ENCODE measurements around the gene HMGN1.

The HMGN1 gene

DNA sequence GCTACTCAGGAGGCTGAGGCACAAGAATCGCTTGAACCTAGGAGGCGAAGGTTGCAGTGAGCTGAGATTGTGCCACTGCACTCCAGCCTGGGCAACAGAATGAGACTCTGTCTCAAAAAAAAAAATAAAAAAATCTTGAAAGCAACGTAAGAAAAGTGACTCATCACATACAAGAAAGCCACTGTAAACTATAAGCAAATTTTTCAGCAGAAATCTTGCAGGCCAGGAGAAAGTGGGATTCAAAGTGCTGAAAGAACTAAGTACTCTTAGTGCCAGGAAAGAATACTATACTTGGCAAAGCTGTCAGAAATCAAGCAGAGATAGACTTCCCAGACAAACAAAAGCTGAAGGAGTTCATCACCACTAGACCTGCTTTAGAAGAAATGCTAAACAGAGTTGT is 4.4 kb upstream of the HMGN1 start:
- no peak overlapping the region for H3K27ac Mint-ChIP-seq
- DNase-seq (ENCODE audit: low spot score), result no peak
- H3K4me1 Mint-ChIP-seq (ENCODE audit: low read depth), result peaks cover 10% of the 10 kb centered on the region
- H3K9me3 Mint-ChIP-seq, result no peaks in the 10 kb centered on the region
- no peak overlapping the region for H3K4me3 Mint-ChIP-seq
- peaks cover 2% of the 10 kb centered on the region for H3K36me3 Mint-ChIP-seq (ENCODE audit: low read depth)
- H3K27me3 Mint-ChIP-seq (ENCODE audit: low read depth), result peaks cover 28% of the 10 kb centered on the region

DNA sequence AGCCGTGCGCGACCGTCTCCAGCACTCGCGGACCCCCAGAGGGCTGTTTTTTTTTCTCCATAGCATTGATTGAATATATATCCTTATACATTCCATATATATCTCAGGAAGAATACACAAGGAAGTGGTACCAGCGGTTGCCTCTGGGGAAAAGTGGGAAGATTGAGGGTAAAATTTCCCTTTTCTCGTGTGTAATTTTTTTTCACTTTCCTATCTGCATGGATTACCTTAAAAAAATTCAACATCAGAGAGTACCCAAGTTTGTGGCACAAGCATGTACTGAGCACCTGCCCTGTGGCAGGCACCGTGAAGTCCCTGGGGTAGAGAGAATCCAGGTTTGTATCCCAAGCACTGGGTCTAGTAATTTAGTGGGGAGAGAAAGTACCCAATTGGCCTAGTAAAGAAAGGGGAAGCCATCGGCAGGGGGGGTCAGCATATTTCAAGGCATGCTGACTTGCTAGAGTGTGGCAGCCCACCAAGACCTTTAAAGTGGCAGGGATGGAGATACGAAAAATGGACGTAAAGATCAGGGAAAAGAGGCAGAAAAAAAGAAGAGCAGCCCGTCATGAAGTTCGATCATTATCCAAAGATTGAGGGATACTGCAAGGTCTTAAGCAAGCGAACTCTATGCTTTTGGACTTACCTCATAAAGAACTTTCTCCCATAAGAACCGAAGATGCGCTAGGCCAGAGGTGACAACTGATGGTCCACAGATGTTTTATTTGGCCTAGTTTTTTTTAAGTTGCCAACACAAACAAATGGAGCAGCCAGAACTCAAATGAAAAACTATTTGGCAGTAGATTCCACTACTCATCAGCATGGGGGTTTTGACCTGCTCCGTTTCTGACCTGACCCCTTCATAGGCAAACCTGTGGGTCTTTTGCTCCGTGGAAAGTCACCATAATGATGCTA is 1.5 kb upstream of the HMGN1 start:
- no peaks in the 10 kb centered on the region for H3K9me3 Mint-ChIP-seq
- peaks cover 19% of the 10 kb centered on the region for H3K27me3 Mint-ChIP-seq (ENCODE audit: low read depth)
- H3K4me1 Mint-ChIP-seq (ENCODE audit: low read depth), result peaks cover 30% of the 10 kb centered on the region
- DNase-seq (ENCODE audit: low spot score), result no peak
- H3K4me3 Mint-ChIP-seq, result peak overlapping the region; percentile 99
- H3K36me3 Mint-ChIP-seq (ENCODE audit: low read depth), result peaks cover 24% of the 10 kb centered on the region
- peak overlapping the region; percentile 99 for H3K27ac Mint-ChIP-seq

DNA sequence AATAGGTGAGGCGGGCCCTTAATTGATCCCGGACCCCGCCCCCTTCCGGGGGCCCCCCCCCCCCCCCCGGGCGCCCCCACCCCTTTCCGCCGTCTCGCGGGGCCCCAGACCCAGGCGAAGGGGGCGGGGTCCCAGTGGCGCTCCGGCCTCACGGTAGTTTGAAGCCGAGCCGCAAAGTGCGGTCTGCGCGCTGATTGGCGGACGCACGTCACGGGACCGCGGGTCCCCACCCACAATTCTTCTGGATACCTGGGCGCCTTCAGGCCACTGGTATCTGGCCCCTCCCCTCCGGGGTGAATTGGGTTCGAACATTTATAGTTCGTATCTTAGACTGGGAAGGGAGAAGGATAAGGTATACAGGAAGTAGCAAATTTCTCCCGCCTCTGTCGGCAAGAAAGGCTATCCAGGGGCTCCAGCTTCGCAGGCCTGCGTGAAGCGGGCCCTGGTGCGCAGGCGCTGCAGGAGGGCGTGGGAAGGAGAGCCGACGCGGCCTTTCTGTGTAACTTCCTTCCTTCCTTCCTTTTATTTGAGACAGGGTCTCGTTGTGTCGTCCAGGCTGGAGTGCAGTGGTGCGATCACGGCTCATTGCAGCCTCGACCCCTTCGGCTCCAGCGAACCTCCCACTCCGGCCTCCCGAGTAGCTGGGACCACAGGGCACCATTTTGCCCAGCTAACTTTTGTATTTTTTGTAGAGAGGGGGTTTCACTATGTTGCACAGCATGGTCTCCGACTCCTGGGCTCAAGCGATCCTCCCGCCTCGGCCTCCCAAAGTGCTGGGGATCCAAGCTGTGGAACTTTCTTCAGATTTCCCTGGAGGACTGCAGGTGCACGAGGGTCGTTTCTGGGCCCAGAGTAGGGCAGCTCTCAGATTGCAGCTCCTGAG is 564 bp upstream of the HMGN1 start:
- H3K4me1 Mint-ChIP-seq (ENCODE audit: low read depth), result peaks cover 37% of the 10 kb centered on the region
- H3K9me3 Mint-ChIP-seq, result no peaks in the 10 kb centered on the region
- peak overlapping the region; percentile 99 for H3K4me3 Mint-ChIP-seq

DNA sequence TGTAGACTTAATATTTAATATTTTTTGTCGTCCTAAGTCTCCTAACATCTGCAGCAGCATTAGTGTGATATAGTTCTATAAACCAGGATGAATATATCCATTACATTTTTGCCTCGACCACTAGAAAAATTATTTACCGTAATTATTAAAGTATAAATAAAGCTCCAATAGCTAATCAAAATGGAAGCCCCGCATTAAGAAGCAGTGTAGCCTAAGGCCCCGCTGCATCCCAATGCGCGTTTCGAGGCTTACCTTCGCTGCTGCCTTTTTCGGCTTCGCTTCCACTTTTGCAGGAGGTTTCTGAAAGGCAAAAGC is 891 bp downstream of the HMGN1 start:
- H3K27me3 Mint-ChIP-seq (ENCODE audit: low read depth), result peaks cover 2% of the 10 kb centered on the region
- peak overlapping the region; percentile 91 for H3K27ac Mint-ChIP-seq
- H3K9me3 Mint-ChIP-seq, result no peaks in the 10 kb centered on the region
- peak overlapping the region; percentile 93 for H3K4me3 Mint-ChIP-seq
- H3K36me3 Mint-ChIP-seq (ENCODE audit: low read depth), result peaks cover 42% of the 10 kb centered on the region
- peaks cover 41% of the 10 kb centered on the region for H3K4me1 Mint-ChIP-seq (ENCODE audit: low read depth)
- DNase-seq (ENCODE audit: low spot score), result no peak

More for the DNA sequence above, 564 bp upstream of the HMGN1 start:
- Mint-ChIP-seq H3K36me3 (ENCODE audit: low read depth) (peaks cover 32% of the 10 kb centered on the region), H3K27ac (peak overlapping the region; percentile 99), H3K27me3 (ENCODE audit: low read depth) (peaks cover 10% of the 10 kb centered on the region)
- DNase-seq (ENCODE audit: low spot score), result peak; percentile 98

DNA sequence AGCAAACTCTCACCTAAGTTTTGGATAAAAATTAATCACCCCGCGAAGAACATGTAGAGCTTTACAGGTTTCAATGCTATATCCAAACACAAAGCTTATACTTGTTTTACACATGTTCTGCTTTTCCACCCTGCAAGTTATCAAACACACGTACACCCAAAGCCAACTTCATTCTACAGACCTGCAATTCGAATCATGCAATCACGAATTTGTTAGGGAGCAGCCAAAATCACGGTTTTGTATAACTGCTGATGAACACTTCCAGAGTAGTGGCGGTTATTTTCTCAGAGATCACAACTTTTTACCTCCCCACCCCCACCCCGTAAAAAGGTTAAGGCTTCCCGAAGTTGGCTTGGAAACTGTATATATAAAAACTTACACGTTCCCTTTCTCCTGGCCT is 1.4 kb downstream of the HMGN1 start:
- Mint-ChIP-seq H3K27ac (peak overlapping the region; percentile 91), H3K9me3 (no peaks in the 10 kb centered on the region), H3K27me3 (ENCODE audit: low read depth) (peaks cover 2% of the 10 kb centered on the region), H3K4me3 (peak overlapping the region; percentile 93), H3K4me1 (ENCODE audit: low read depth) (peaks cover 41% of the 10 kb centered on the region), H3K36me3 (ENCODE audit: low read depth) (peaks cover 44% of the 10 kb centered on the region)
- DNase-seq (ENCODE audit: low spot score), result no peak

DNA sequence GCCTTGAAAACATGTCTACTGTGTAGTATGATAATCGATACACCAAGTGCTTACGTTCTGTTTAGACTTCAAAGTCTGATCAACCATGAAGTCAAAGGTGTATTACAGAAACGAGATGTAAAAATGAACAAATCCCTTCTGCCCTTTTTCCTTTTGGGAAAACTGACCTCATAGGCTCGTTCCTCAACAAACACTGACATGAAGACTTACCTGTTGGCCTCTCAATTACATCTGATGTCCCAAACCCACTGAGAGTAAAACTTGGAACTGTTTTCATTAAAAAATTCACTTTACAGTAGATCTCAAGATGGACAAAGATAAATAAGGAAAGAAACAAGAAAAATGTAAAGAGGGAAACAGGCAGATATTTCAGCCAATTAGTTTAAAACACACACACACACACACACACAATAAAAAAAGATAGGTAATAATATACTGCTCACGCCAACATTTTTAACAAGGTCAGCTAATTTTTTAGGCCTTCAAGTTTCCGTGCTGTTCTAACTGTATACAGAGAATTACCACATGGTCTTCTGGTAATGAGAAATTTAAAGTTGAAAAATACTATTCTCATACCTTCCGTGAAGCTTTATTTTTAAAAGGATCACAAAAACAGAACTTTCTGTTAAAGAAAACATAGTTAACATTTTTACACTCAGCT is 2.1 kb downstream of the HMGN1 start:
- DNase-seq (ENCODE audit: low spot score), result no peak
- Mint-ChIP-seq H3K27me3 (ENCODE audit: low read depth) (peaks cover 2% of the 10 kb centered on the region), H3K4me3 (peak overlapping the region; percentile 93), H3K27ac (peak overlapping the region; percentile 61), H3K36me3 (ENCODE audit: low read depth) (peaks cover 46% of the 10 kb centered on the region), H3K9me3 (no peaks in the 10 kb centered on the region), H3K4me1 (ENCODE audit: low read depth) (peaks cover 41% of the 10 kb centered on the region)

DNA sequence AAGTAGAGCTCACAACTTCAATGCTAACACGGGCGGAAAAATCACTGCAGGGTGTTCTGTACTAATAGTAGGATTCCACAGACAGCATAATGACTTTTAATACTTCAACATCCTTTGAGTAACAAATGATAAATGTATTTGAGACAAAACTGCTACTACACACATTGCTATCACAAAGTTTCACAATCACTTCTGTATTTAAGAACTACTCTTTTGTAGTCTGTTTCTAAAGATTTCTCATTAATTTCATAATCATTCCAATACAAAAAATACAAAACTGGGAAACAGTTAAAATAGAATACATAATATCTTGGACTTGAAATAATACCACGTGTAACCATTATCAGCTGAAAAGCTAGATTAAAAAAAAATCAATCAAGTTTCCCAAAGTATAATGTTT is 2.7 kb downstream of the HMGN1 start:
- Mint-ChIP-seq H3K9me3 (no peaks in the 10 kb centered on the region), H3K4me1 (ENCODE audit: low read depth) (peaks cover 41% of the 10 kb centered on the region), H3K27ac (no peak overlapping the region), H3K4me3 (peak overlapping the region; percentile 93), H3K36me3 (ENCODE audit: low read depth) (peaks cover 51% of the 10 kb centered on the region), H3K27me3 (ENCODE audit: low read depth) (peaks cover under 1% of the 10 kb centered on the region)
- no peak for DNase-seq (ENCODE audit: low spot score)

DNA sequence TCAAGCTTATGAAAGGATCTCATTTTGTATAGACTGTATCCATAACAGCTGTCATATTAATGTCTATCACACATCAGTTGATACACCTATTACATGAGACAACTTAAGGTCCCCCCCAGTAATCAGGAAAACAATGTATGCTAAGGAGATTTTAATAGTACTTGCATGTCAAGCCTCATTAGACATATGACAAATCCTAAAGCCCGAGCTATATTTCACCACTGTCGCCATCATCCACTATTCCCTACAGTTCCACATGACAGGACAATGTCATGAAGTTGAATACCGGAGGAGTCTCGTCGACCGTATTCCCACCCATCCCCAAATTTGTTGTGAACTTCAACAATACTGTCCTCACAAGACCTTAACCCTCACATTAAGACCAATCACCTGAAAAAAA is 3.4 kb downstream of the HMGN1 start:
- H3K27ac Mint-ChIP-seq, result no peak overlapping the region

DNA sequence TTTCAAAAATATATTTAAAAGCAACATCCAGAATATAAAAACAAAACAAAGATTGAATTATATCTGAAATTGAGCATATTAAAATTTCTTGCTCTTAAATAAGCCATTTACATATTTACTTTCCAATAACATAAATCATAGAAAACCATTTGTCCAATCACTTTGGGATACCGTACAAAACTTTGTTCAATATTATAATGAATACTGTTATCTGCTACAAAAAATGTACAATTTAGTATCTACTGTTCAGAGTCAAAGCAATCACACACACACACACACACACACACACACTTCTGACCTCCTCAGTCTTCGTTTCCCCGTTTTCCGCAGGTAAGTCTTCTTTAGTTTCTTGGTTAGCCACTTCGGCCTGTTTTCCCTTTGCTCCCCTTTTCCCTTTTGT is 4.0 kb downstream of the HMGN1 start:
- no peak for DNase-seq (ENCODE audit: low spot score)
- Mint-ChIP-seq H3K4me3 (peak overlapping the region; percentile 93), H3K4me1 (ENCODE audit: low read depth) (peaks cover 34% of the 10 kb centered on the region), H3K36me3 (ENCODE audit: low read depth) (peaks cover 56% of the 10 kb centered on the region), H3K9me3 (no peaks in the 10 kb centered on the region), H3K27ac (no peak overlapping the region), H3K27me3 (ENCODE audit: low read depth) (no peaks in the 10 kb centered on the region)

More for the DNA sequence above, 3.4 kb downstream of the HMGN1 start:
- peaks cover 56% of the 10 kb centered on the region for H3K36me3 Mint-ChIP-seq (ENCODE audit: low read depth)
- H3K4me3 Mint-ChIP-seq, result peak overlapping the region; percentile 93
- peaks cover 40% of the 10 kb centered on the region for H3K4me1 Mint-ChIP-seq (ENCODE audit: low read depth)
- no peaks in the 10 kb centered on the region for H3K9me3 Mint-ChIP-seq
- no peaks in the 10 kb centered on the region for H3K27me3 Mint-ChIP-seq (ENCODE audit: low read depth)
- DNase-seq (ENCODE audit: low spot score), result no peak

DNA sequence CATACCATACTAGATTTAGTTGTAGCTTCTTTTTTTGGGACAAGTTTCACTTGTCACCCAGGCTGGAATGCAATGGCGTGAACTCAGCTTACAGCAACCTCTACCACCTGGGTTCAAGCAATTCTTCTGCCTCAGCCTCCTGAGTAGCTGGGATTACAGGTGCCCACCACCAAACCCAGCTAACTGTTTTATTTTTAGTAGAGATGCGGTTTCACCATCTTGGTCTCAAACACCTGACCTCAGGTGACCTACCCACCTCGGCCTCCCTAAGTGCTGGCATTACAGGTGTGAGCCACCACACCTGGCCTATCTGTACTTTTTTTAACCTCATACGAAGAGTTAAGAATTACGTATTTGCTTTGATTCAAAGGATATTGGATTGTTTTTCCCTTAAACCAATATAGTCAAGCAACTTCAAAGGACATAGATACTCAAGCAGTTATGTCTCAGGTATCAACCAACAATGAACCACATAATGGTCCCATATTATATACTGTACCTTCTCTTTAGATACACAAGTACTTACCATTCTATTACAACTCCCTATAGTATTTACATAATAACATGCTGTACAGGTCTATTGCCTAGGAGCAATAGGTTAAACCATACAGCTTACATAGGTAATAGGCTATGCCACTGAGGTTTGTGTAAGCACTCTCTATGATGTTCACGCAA is 7.5 kb downstream of the HMGN1 start:
- H3K27ac Mint-ChIP-seq, result no peak overlapping the region
- H3K4me1 Mint-ChIP-seq (ENCODE audit: low read depth), result peaks cover 21% of the 10 kb centered on the region
- H3K27me3 Mint-ChIP-seq (ENCODE audit: low read depth), result no peaks in the 10 kb centered on the region
- H3K9me3 Mint-ChIP-seq, result no peaks in the 10 kb centered on the region
- H3K4me3 Mint-ChIP-seq, result no peak overlapping the region
- no peak for DNase-seq (ENCODE audit: low spot score)
- peaks cover 41% of the 10 kb centered on the region for H3K36me3 Mint-ChIP-seq (ENCODE audit: low read depth)

DNA sequence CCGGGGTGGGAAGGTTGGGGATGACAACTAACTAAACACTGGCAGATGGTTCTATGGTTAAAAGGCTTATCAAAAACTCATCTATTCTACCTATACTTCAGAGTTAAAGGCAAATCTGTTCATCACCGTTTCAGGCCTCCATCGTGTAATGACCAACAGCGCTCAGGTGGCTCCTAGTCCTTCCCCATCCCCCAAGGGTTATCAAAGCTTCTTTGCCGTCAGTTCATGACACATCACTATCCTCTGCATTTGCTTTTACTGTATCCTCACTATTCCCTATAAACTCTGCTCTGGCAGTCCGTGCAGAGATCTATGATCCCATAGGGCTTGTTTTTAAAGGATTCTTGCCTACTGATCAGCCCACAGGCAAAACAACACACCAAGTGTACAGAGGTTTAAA is 8.2 kb downstream of the HMGN1 start:
- no peak overlapping the region for H3K27ac Mint-ChIP-seq
- peaks cover 35% of the 10 kb centered on the region for H3K36me3 Mint-ChIP-seq (ENCODE audit: low read depth)
- no peaks in the 10 kb centered on the region for H3K9me3 Mint-ChIP-seq
- H3K27me3 Mint-ChIP-seq (ENCODE audit: low read depth), result no peaks in the 10 kb centered on the region
- peaks cover 14% of the 10 kb centered on the region for H3K4me1 Mint-ChIP-seq (ENCODE audit: low read depth)
- DNase-seq (ENCODE audit: low spot score), result no peak
- H3K4me3 Mint-ChIP-seq, result no peak overlapping the region

DNA sequence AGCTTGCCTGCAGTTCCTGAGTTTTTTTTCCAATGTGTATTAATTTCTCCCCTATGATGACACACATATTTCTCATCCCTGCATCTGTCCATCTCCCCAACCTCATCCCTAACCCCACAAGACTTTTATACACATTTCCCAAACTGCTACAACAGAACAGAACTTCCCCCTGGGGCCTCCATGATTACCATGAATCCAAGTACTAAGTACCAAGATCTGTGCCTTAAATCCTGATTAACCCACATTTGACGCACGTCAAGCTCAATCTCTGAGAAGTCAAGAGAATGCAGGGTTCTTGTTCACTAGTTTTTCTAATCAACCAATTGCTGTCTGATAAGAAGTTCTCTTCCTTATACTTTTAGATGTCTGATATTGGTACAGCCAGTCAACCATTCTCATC is 9.7 kb downstream of the HMGN1 start:
- Mint-ChIP-seq H3K27ac (no peak overlapping the region), H3K4me1 (ENCODE audit: low read depth) (peaks cover 4% of the 10 kb centered on the region), H3K4me3 (no peak overlapping the region), H3K36me3 (ENCODE audit: low read depth) (peaks cover 22% of the 10 kb centered on the region), H3K9me3 (no peaks in the 10 kb centered on the region), H3K27me3 (ENCODE audit: low read depth) (no peaks in the 10 kb centered on the region)
- DNase-seq (ENCODE audit: low spot score), result no peak

DNA sequence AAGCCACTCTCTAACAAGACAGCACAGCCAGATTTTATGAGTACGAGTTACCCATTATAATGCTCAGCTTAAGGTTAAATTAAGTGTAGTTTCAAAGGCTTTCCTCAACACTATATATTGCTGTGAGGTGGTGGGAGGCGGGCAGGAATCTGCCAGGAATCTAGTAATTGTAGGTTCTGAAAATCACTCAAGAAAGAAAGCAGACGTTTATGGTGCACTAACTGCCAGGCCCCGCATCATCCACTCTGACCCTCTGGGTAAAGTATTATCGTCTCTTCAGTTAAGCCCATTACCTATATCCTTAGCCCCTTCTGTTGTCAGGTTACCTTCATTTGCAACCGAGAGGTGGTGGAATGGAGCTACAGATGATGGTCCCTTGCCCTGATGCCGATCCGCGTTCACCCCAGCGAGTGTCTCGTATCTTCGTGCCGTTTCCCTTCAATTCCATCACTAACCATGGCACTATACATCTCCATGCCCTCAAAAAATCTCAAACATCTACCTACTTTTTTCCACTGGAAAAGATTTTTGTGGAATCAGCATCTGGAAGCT is 12.4 kb downstream of the HMGN1 start:
- H3K27me3 Mint-ChIP-seq (ENCODE audit: low read depth), result peaks cover 3% of the 10 kb centered on the region
- H3K27ac Mint-ChIP-seq, result no peak overlapping the region
- H3K9me3 Mint-ChIP-seq, result no peaks in the 10 kb centered on the region
- peaks cover 7% of the 10 kb centered on the region for H3K36me3 Mint-ChIP-seq (ENCODE audit: low read depth)
- H3K4me3 Mint-ChIP-seq, result no peak overlapping the region
- DNase-seq (ENCODE audit: low spot score), result no peak
- H3K4me1 Mint-ChIP-seq (ENCODE audit: low read depth), result no peaks in the 10 kb centered on the region
